GM12878 (cell line): ENCODE measurements around the gene TMPRSS13. TPM values are rescaled to one million over a fixed set of nuclear protein-coding genes. Genes with fewer than 3 reads are reported as not detected.

ENCODE experiments used
- ATAC-seq: fragments of 200-7000 bp; cut with Tn5 transposase; 3 replicates; pipeline ENCODE4 v1.9.1; 2020; ENCODE audit warnings: mild to moderate bottlenecking, moderate library complexity
- BruUV-seq: library from RNA; stranded (reverse); fragments of 400-500 nt; replicated peaks from 2 replicates; lab custom pipeline; 2021; lab: Mats Ljungman, UMichigan
- CTCF ChIA-PET: fragments of 300-600 bp; sonication (Branson Sonifier 250); formaldehyde crosslinking; extraction: SDS; loops from one replicate; lab custom pipeline; 2021; ENCODE audit warnings: inconsistent platforms; lab: Yijun Ruan, JAX
- POLR2A ChIA-PET: fragments of 350-600 bp; formaldehyde crosslinking; extraction: SDS; loops from one replicate; lab custom pipeline; 2021; ENCODE audit warnings: inconsistent platforms; lab: Charles Lee
- RAD21 ChIA-PET: fragments of 300-600 bp; sonication (Branson Sonifier 250); formaldehyde crosslinking; loops from one replicate; lab custom pipeline; 2023; ENCODE audit warnings: antibody characterized with exemption; ENCODE audit not compliant: unreplicated experiment; lab: Charles Lee
- SMC1A ChIA-PET: fragments of 300-600 bp; sonication (Branson Sonifier 250); formaldehyde crosslinking; loops from one replicate; lab custom pipeline; 2023; ENCODE audit not compliant: unreplicated experiment, uncharacterized antibody; lab: Charles Lee
- DNase-seq: peaks from one replicate; pipeline ENCODE4 v3.0.0-alpha.2; 2011; ENCODE audit warnings: low read depth, low spot score
- FAIRE-seq: peaks from 3 replicates; lab custom pipeline; 2011; peaks lifted over from hg19 to GRCh38; lab: Jason Lieb, UNC
- H2AFZ ChIP-seq: 2 replicates; pipeline ENCODE4 v1.6.0; 2011; ENCODE audit warnings: low read depth, low read length, control low read depth; ENCODE audit not compliant: control insufficient read depth
- H3K27ac ChIP-seq: 2 replicates; pipeline ENCODE4 v1.5.1; 2011; ENCODE audit warnings: control low read depth; ENCODE audit not compliant: control insufficient read depth, insufficient read depth
- H3K27me3 ChIP-seq, 2 experiments: replicated peaks in 1 of 2; 2 replicates each; pipeline versions ENCODE4 v1.6.0 to v1.6.1; 2011; ENCODE audit warnings: low read length in 1 of 2; ENCODE audit not compliant: control insufficient read depth in 2 of 2, insufficient read depth in 2 of 2
- H3K36me3 ChIP-seq, 2 experiments: 2 replicates each; pipeline ENCODE4 v1.5.1; 2011; ENCODE audit warnings: low read length in 1 of 2; ENCODE audit not compliant: control insufficient read depth in 2 of 2, insufficient read depth in 2 of 2
- H3K4me1 ChIP-seq: 2 replicates; pipeline ENCODE4 v1.6.1; 2011; ENCODE audit warnings: mild to moderate bottlenecking, low read length, moderate library complexity, mixed read lengths; ENCODE audit not compliant: control insufficient read depth, insufficient read depth
- H3K4me2 ChIP-seq: 2 replicates; pipeline ENCODE4 v1.6.0; 2011; ENCODE audit warnings: control low read depth; ENCODE audit not compliant: control insufficient read depth, insufficient read depth
- H3K4me3 ChIP-seq: fragments of 200-600 bp; sonication (generic); 2 replicates; pipeline ENCODE4 v1.5.1; 2016
- H3K79me2 ChIP-seq: 2 replicates; pipeline ENCODE4 v1.6.0; 2011; ENCODE audit warnings: low read length; ENCODE audit not compliant: control insufficient read depth, insufficient read depth
- H3K9ac ChIP-seq: 2 replicates; pipeline ENCODE4 v1.8.0; 2011; ENCODE audit warnings: low read length, control low read depth, mixed read lengths; ENCODE audit not compliant: control insufficient read depth, insufficient read depth
- H3K9me3 ChIP-seq: replicated peaks from 3 replicates; pipeline ENCODE4 v1.5.1; 2011; ENCODE audit warnings: mild to moderate bottlenecking, low read length; ENCODE audit not compliant: control insufficient read depth, insufficient read depth
- H4K20me1 ChIP-seq: 2 replicates; pipeline ENCODE4 v1.6.0; 2011; ENCODE audit not compliant: control insufficient read depth, insufficient read depth
- ATF2 ChIP-seq: IDR thresholded peaks from 2 replicates; pipeline ENCODE4 v1.6.1; 2012; ENCODE audit warnings: low read length, inconsistent platforms
- CBX5 ChIP-seq: sonication (generic); IDR thresholded peaks from 2 replicates; pipeline ENCODE4 v1.6.1; 2016; ENCODE audit warnings: low read depth, moderate library complexity, mild to moderate bottlenecking, inconsistent platforms
- PKNOX1 ChIP-seq: fragments of 450-650 bp; IDR thresholded peaks from 2 replicates; pipeline ENCODE4 v1.6.1; 2016; ENCODE audit warnings: mild to moderate bottlenecking
- POLR2A ChIP-seq: IDR thresholded peaks from 2 replicates; pipeline ENCODE4 v1.6.1; 2011; ENCODE audit warnings: low read depth, mild to moderate bottlenecking, low read length
- SIX5 ChIP-seq: IDR thresholded peaks from 2 replicates; pipeline ENCODE4 v1.6.1; 2011; ENCODE audit warnings: mild to moderate bottlenecking, low read depth, low read length, moderate library complexity; ENCODE audit not compliant: severe bottlenecking
- TCF12 ChIP-seq: IDR thresholded peaks from 2 replicates; pipeline ENCODE4 v1.6.1; 2011; ENCODE audit warnings: low read depth, mild to moderate bottlenecking, low read length
- WGBS: methylation state at CpG from one replicate; pipeline ENCODE4 v1.1.6; 2016; ENCODE audit warnings: low lambda C conversion rate; ENCODE audit not compliant: insufficient replicate concordance, insufficient coverage; ENCODE audit errors: missing lambda C conversion rate; 5-methylcytosine and 5-hydroxymethylcytosine counted together
- in situ Hi-C: fragments of 300-500 bp; cut with MboI; formaldehyde crosslinking; loops from 9 replicates; pipeline ENCODE4 v1.14.3; 2018; ENCODE audit warnings: mixed read lengths
- intact Hi-C: fragments of 100-400 bp; cut with micrococcal nuclease; formaldehyde crosslinking; loops from one replicate; pipeline ENCODE4 v1.14.2; 2022; ENCODE audit not compliant: unreplicated experiment
- polyA plus RNA-seq, 11 experiments: library from polyadenylated mRNA; depleted of rRNA in 4 of 11; unstranded in 6 of 11; stranded (reverse) in 5 of 11; fragments of >200 nt; fragmentation: Nextera tagmentation in 4 of 11; fragmentation: Illumina TruSeq in 1 of 11; extraction: Ambion mirVana in 4 of 11; extraction: Trizol in 1 of 11; gene quantifications; 1 replicate in 1 of 11; 2 replicates in 10 of 11; pipeline versions ENCODE4 v1.2.1 to v1.2.3, GENCODE V29; 2011 to 2016; ENCODE audit warnings: inconsistent platforms in 2 of 11, missing spikeins in 2 of 11, low read depth in 1 of 11
- total RNA-seq, 4 experiments: library from RNA; depleted of rRNA in 3 of 4; stranded (reverse); fragments of >200 nt in 3 of 4; fragmentation: Illumina TruSeq in 1 of 4; extraction: Trizol in 1 of 4; gene quantifications; 2 replicates each; pipeline versions ENCODE4 v1.2.1 to v1.2.3, GENCODE V29; 2013 to 2021

TMPRSS13 gene
- total and polyA plus RNA-seq, 10 of the 15 experiments (the other 5 are each of a cell fraction or from before 2014, with no cell fraction given), result 0.05 to 0.50 (median 0.26) TPM; not detected in 2

DNA sequence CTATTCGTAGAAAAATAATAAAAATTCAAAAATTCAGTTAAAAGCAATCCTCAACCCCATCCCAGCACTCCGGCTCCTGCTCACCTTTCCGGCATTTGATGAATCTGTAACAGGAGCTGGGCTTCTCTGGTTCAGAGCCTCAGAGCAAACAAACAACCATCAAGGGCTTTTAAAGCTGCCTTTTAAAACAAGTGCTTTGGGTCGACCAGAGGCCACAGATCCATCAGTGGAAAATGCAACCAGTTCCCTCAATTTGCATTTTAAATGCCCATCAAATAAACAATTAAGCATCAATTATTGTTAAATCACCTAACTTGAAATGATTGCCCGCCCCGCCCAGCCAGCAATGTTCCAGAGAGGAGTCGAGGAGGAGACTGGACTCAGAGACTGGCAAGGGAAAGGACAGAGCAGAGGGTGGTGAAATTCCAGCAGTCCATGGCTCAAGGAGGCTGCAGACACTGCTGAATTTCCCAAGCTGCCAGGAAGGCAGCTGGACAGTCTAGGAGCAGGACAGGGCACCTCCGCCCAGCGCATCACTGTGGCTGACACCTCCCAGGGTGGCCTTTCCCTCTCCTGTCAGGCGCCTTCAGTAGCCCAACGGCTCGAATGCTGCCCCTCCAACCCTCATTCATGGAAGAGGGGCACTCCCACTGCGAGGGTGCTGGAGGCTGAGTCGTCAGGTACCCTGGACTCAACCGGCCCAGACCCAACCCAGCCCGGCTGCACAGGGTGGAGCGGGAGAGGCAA, 60.2 kb downstream of the TMPRSS13 start:
- H3K27me3 ChIP-seq, result peaks cover 0 to 5% of the 10 kb centered on the region in 2 experiments; a peak in 3 of 4 replicates
- FAIRE-seq, result no peak

More for the DNA sequence above, 60.2 kb downstream of the TMPRSS13 start:
- Histone ChIP-seq H3K4me3 (no peak overlapping the region), H3K79me2 (no peaks in the 10 kb centered on the region), H3K9me3 (no peaks in the 10 kb centered on the region), H4K20me1 (no peaks in the 10 kb centered on the region), H3K4me2 (no peak overlapping the region), H3K36me3 (no peaks in the 10 kb centered on the region), H3K9ac (no peak overlapping the region), H2AFZ (no peak overlapping the region), H3K27ac (no peak overlapping the region), H3K4me1 (no peaks in the 10 kb centered on the region)
- DNase-seq (no peak), ATAC-seq (no peak)
- BruUV-seq, result no TSS peak
- TF ChIP-seq TCF12 (no peak), POLR2A (no peak), ATF2 (no peak), PKNOX1 (no peak), CBX5 (no peak), SIX5 (no peak)
- CTCF ChIA-PET, result no interaction called here
- WGBS, result 43% methylated on average over 17 of the region's 17 CpGs
- SMC1A ChIA-PET, result no interaction called here
- intact Hi-C loops (no loop called here), in situ Hi-C loops (no loop called here)
- RAD21 ChIA-PET, result no interaction called here
- POLR2A ChIA-PET, result no interaction called here
